Stimulated activated CD4-positive, alpha-beta T cell treated with anti-CD3 and anti-CD28 coated beads, Interleukin-1b, Interleukin-23, amount 100 ng/mL, for 48 hours (primary cell): ENCODE data around the gene G6PD.
"Not testable (repeated sequence)": the region's sequence is repeated elsewhere in the genome, so short reads cannot be mapped to it uniquely, and the experiment has no call there.

Experiments used
- DNase-seq: peaks from one replicate; pipeline ENCODE4 v3.0.0-alpha.2; 2020

The G6PD gene

DNA sequence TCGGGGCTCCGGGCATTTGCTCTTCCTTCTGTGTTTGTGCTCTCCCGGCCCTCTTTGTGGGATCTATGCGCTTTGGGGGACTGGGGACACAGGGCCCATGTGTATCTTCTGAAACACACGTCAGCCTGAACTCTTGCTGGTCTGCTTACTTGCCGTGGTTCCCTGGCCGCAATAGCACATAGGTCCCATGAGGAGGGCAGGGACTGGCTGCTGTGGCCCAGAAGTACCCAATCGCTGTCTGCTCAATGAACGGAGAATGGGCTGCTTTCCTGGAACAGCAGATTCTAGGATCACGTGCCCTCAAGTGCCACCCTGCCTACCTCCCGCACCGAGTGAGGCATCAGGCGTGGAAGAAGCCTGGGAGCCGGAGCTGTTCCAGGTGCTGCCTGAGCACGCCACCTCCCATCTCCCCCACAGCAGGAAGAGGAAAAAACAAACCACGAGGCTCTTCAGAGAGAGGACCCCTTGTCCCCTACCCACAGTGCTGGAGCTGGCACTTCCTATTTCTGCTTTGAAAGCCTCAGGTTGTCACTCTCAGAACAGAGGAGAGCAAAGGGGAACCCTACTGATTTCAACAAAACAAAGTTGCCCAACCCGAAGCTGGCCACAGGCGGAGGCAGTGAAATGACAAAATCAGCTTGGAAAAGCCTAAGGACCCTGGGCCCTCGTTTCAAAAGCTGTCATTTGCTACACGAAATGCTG is 3.8 kb downstream of the G6PD start:
- peak; percentile 37 for DNase-seq

- peak; percentile 50 for DNase-seq
These were observed 4.5 kb downstream of the G6PD start for GRCh38 chrX:154541896-154542722.

DNA sequence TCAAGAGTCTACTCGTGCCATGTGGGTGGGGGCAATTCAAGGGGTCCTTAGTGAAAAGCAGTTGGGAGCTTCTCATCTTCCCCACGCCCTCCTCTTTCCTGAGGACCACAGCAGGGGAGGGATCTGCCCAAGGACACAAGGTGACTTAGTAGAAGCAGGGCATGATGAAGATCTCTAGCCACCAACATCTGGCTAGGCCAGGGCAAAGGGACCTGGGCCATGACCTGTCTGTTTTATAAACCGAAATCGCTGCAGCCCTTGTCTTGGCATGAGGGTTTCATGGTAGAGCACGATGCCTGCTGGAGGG is 5.1 kb downstream of the G6PD start:
- no peak for DNase-seq

DNA sequence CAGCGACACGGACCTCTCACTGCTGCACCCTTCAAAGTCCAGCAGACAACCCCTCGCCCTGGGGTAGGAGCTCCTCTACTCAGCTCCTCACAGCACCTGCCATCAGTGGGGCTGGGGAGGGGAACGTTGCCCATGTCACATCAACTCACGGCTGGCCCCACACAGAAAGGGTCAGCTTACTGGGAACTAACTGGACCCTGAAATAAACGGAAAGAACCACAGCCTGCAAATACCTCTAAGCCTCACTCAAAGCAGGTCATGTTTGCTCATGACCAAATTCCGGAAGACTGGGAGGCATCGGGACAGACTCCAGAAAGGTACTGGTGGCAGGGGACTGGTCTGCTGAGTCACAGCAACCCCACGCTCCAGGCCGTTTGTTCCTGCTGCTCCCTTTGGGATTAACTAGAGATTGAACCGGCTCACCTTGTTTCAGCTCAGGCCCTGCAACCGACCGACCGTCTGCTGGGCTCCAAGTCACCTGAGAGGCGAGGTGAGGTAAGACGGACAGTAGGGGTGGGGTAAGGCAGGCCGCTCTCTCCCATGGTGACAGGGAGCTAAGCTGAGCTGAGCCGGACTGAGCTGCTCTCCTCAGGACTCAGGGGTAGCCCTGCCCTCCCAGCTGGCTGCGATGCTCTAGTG is 5.6 kb downstream of the G6PD start:
- no peak for DNase-seq

- not testable (repeated sequence) for DNase-seq
These were observed 6.3 kb downstream of the G6PD start for GRCh38 chrX:154540365-154540764.

- no peak for DNase-seq
These were observed 7.6 kb downstream of the G6PD start for GRCh38 chrX:154539077-154539476.

GRCh38 chrX:154535892-154536291 is 10.8 kb downstream of the G6PD start:
- DNase-seq, result no peak

DNA sequence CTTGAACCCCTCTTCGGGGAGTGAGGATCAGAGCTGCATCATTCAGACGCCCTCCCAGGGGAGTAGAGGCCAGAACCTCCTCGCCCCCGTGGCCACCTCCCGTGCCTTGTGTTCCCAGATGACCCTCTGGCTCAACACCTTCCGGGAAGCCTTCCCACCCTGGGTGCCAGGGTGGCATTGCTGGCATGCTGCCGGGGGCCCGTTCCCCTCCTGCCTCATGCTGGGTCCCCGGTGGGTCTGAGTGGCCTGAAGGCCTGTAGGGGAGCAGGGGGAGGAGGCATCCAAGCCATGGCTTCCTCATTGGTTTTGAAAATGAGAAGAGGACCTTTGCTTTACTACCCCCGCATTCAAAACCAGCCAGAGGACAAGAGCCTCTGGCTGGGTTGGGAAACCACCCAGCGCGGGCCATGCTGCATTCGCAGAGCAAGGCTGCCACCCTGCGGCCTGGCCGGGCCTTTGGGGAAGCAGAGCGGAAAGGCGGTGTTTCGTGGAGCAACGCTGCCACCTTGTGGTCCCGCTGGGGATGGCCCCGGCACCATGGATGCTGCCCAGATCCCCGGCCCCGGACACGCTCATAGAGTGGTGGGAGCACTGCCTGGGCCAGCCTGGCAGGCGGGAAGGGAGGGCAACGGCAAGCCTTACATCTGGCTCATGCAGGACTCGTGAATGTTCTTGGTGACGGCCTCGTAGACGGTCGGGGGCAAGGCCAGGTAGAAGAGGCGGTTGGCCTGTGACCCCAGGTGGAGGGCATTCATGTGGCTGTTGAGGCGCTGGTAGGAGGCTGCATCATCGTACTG is 11.9 kb downstream of the G6PD start:
- DNase-seq, result peak; percentile 87

- no peak for DNase-seq
These were observed 14.0 kb downstream of the G6PD start for GRCh38 chrX:154532690-154533089.

- DNase-seq, result no peak
These were observed 15.0 kb downstream of the G6PD start for GRCh38 chrX:154531626-154532025.

DNA sequence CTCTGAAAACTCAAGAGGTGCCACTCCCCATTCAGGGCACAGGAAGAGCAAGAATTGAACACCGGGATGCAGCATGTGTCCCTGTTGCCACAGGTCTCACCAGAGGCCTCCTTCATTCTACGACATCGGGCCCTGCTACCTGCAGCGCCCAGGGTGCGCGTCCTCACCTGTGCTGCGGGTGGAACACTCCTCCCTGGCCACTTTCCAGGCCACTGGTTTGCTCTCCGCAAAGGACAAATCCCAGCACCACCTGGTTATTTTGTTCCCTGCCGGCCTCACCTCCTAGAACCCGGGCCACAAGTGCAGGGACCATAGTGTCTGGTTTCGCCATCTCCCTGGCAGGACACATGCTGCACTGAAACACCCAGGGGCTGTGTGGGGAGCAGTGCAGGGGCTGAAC is 16.4 kb downstream of the G6PD start:
- DNase-seq, result no peak

- DNase-seq, result no peak
These were observed 17.4 kb downstream of the G6PD start for GRCh38 chrX:154529206-154529612.

DNA sequence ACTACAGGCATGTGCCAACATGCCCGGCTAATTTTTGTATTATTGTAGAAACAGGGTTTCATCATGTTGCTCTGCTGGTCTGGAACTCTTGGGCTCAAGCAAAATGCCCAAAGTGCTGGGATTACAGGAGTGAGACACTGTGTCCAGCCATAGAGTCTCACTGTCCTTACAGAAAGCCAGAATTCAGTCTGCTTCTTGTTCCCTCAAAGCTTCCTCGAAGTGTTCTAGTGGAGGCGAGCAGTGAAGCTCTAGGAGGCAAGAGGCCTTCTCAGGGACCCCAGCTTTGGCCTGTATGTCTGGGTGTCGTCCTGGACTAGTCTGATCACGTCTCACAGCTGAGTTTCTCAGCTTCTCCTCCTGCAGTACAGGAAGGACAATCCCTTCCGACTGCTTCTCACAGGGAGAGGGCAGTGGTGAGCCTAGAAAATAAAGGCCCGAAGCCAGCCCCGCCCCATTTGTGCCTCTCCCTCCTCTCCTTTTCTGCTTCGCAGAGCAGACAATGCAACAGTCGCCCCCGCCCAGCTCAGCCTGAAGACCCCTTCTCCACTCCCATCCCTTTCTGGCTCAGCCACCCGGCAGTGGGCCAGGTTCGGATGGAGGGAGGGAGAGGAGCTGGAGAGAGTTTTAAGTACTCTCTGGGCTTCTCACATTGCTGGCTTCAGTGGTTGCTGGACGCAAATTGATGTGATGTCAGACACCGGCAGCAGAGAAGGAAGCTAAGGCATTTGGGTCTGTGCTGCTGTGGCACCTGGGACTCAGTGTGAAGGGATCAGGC is 19.6 kb downstream of the G6PD start:
- peak; percentile 57 for DNase-seq

GRCh38 chrX:154525606-154526490 is 20.8 kb downstream of the G6PD start:
- DNase-seq, result no peak

DNA sequence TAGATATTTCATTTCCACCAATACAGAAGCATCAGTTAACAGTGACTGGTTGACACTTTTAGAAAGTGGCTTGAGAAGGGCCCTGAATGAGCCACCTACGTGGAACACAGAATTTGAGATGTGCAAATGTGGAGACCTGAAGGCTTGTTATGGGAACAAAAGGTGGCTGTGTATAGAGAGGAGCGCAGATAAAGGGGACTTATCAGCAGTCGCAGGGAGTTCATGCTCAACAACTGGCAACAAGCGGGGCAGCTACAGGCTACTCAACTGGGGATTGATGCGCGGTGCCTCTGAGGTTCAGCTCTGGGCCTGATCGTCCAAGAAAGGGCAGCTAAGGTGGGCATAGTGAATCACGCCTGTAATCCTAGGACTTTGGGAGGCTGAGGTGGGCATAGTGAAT is 27.3 kb downstream of the G6PD start:
- no peak for DNase-seq

DNA sequence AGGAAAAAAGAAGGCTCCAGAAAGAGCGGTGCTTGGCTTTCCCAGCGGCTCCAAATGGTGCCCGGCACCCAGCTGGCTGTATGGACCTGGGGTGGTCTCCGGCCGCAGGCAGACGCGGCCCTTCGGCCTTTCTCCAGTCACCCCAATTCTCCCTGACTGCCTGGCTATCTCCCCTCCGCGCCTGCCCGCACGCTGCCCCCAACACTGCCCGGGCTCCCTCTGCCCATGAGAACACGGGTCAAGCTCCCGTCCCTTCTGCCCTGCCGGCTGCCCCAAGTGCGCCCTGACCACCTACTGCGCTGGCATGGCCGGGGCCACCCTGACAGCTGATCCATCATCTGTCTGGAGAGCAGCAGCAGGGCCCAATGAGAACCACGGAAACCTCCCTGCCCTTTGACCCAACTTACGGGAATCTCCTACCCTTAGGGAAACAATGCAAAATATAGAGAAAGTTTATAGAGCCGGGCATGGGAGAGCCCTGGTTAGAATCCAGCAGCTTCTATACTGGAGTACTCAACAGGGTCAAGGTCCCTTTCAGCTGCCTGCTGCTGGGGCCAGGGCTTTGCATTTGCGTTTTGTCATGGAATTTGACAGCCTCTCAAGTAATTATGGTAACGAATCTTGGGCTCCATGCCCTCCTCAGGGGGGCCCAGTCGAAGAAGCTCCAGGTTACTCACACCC is 29.4 kb downstream of the G6PD start:
- no peak for DNase-seq

DNA sequence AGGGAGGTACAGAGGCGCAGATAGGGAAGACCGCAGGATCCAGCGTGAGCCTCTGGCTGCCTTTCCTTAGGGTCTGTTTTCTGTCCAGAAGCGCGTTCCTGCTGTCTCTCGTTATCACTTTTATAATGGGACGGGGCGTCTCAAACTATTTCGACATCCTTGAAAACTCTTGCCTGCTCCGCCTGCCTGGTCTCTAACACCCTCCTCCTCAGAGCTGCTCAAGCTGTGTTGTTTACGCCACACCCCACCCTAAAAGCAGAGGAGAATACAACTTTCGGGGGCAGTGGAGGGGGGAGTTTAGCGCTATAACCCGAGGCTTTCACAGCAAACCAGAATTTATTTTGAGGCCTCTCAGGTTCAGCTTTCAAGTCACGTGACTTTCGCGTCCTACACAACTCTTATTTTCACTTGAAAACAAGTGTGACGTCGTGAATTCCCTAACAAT is 30.0 kb downstream of the G6PD start:
- DNase-seq, result no peak

DNA sequence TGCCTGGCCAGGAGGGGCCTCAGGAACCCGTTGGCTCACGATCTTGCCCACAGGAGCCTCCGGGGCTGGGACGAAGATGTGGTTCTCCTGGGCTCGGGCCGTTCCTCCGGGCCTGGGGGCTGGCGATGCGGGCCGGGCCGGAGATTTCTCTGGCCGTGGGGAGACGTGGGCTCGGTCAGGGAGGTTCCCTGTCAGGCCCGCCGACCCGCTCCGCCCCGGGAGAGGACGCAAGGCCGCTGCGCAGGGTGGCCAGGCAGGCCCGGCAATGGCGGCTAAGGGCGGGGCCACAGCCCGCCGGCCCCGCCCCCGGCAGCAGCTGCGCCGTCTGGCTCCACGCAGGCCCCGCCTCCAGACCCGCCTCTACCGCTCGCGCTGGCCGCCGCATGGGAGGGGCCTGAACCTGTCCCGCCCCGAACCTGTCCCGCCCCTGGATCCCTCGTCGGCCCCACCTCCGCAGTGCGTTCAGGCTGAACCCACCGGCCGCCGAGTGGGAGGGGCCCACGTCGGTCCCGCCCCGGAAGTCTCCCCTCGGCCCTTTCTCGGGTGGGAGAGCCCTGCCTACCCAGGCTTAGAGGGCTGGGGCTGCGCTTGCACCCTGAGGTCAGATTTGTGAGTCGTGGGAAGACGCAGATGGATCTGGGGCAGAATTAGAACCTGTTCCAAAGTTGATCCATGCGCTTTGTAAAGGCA is 30.5 kb downstream of the G6PD start, which contains the start of gene FAM3A:
TSS of gene FAM3A (minus strand) at position 267 of the 690 bp plus-strand sequence. CDS start 460 bp downstream, outside the sequence.
- peak; percentile 93 for DNase-seq

GRCh38 chrX:154515090-154515965 is 31.3 kb downstream of the G6PD start:
- DNase-seq, result peak; percentile 24
